HepG2 (cell line): ENCODE data around the gene FCN1.

Source experiments
- FOXA1 ChIP-seq, 2 experiments: fragments of 450-650 bp in 1 of 2; sonication (generic) in 1 of 2; formaldehyde crosslinking in 1 of 2; IDR thresholded peaks; 2 replicates each; pipeline versions ENCODE4 v1.4.0 to v1.6.1; 2016 to 2020; ENCODE audit warnings: missing genetic modification reagents in 1 of 2
- HOXD1 ChIP-seq: sonication (generic); formaldehyde crosslinking; IDR thresholded peaks from 2 replicates; pipeline ENCODE4 v1.5.0; 2020; ENCODE audit warnings: missing genetic modification reagents
- KAT2B ChIP-seq: fragments of 150-350 bp; IDR thresholded peaks from 2 replicates; pipeline ENCODE4 v1.6.1; 2014; ENCODE audit warnings: low read depth, low read length, borderline replicate concordance
- PCBP2 ChIP-seq: fragments of 200-400 bp; formaldehyde crosslinking; optimal IDR thresholded peaks from 2 replicates; pipeline ENCODE3; 2018; ENCODE audit warnings: low read length, low read depth; ENCODE audit not compliant: poor library complexity, severe bottlenecking
- SNAPC2 ChIP-seq: sonication (generic); formaldehyde crosslinking; IDR thresholded peaks from 2 replicates; pipeline ENCODE4 v1.8.1; 2022; ENCODE audit warnings: mild to moderate bottlenecking, missing genetic modification reagents
- ZNF280D ChIP-seq: sonication (generic); formaldehyde crosslinking; IDR thresholded peaks from 2 replicates; pipeline ENCODE4 v1.5.1; 2020; ENCODE audit warnings: mild to moderate bottlenecking, missing genetic modification reagents

GRCh38 chr9:134860510-134860909 is 57.2 kb downstream of the FCN1 start:
- no peak for TF ChIP-seq PCBP2
- no peak for TF ChIP-seq SNAPC2 (CRISPR knock-in tag)
- TF ChIP-seq KAT2B: no peak
- TF ChIP-seq HOXD1 (CRISPR knock-in tag): no peak
- no peak for TF ChIP-seq FOXA1 (IDR thresholded peaks at IDR 0.05)
- TF ChIP-seq FOXA1 (CRISPR knock-in tag; IDR thresholded peaks at IDR 0.05): no peak
- TF ChIP-seq ZNF280D: no peak
